ENCODE results near the gene FAM151B. TPM values are rescaled to one million over a fixed set of nuclear protein-coding genes. Genes with fewer than 3 reads are reported as not detected.
"Not testable (repeated sequence)": the region's sequence is repeated elsewhere in the genome, so short reads cannot be mapped to it uniquely, and the experiment has no call there.

FAM151B gene
- total RNA-seq, 3 donors from 2014 or later (not counting 1 experiment from before 2014, with no cell fraction given): 0.21 to 0.45 (median 0.43) TPM

- intact Hi-C loops (cut with micrococcal nuclease): no loop called here
- H3K36me3 ChIP-seq (ENCODE audit: control insufficient read depth, insufficient read depth, low read length): no peaks in the 10 kb centered on the region
- H3K9me3 ChIP-seq (ENCODE audit: control insufficient read depth, insufficient read depth, low read length): no peaks in the 10 kb centered on the region
- H3K4me3 ChIP-seq (ENCODE audit: low read length): no peak overlapping the region
- no peak overlapping the region for H3K27ac ChIP-seq (ENCODE audit: low read length)
- DNase-seq (no peak), ATAC-seq (no peak)
- Mint-ChIP-seq H3K27ac (no peak overlapping the region), H3K9me3 (no peaks in the 10 kb centered on the region), H3K4me3 (no peak overlapping the region), H3K36me3 (no peaks in the 10 kb centered on the region), H3K27me3 (ENCODE audit: low read depth in 2 of 2) (peaks cover 19 to 22% of the 10 kb centered on the region in 2 donors), H3K4me1 (no peaks in the 10 kb centered on the region)
- no peaks in the 10 kb centered on the region for H3K4me1 ChIP-seq (ENCODE audit: control insufficient read depth, insufficient read depth, low read length)
- 84% methylated on average over 5 of the region's 5 CpGs for WGBS (ENCODE audit: insufficient coverage)
- peaks cover 5% of the 10 kb centered on the region for H3K27me3 ChIP-seq (ENCODE audit: control insufficient read depth, insufficient read depth, low read length)
- TF ChIP-seq CTCF (IDR thresholded peaks at IDR 0.05): no peak
These were observed 88.5 kb downstream of the FAM151B start for GRCh38 chr5:80576383-80576782.

- H3K27me3 Mint-ChIP-seq (ENCODE audit: low read depth in 2 of 2): peaks cover 19% of the 10 kb centered on the region in 2 donors
- no peak overlapping the region for H3K27ac Mint-ChIP-seq
- Histone ChIP-seq H3K27ac (ENCODE audit: low read length) (no peak overlapping the region), H3K27me3 (ENCODE audit: control insufficient read depth, insufficient read depth, low read length) (peaks cover 2% of the 10 kb centered on the region), H3K36me3 (ENCODE audit: control insufficient read depth, insufficient read depth, low read length) (no peaks in the 10 kb centered on the region), H3K4me3 (ENCODE audit: low read length) (no peak overlapping the region), H3K4me1 (ENCODE audit: control insufficient read depth, insufficient read depth, low read length) (no peaks in the 10 kb centered on the region), H3K9me3 (ENCODE audit: control insufficient read depth, insufficient read depth, low read length) (no peaks in the 10 kb centered on the region)
- no peak for TF ChIP-seq CTCF (IDR thresholded peaks at IDR 0.05)
- ATAC-seq: no peak
- H3K4me1 Mint-ChIP-seq: no peaks in the 10 kb centered on the region
- no peaks in the 10 kb centered on the region for H3K36me3 Mint-ChIP-seq
- intact Hi-C loops (cut with micrococcal nuclease): no loop called here
- 63% methylated on average over 5 of the region's 5 CpGs for WGBS (ENCODE audit: insufficient coverage)
- no peaks in the 10 kb centered on the region for H3K9me3 Mint-ChIP-seq
- DNase-seq: no peak
- no peak overlapping the region for H3K4me3 Mint-ChIP-seq
These were observed 89.8 kb downstream of the FAM151B start for GRCh38 chr5:80577707-80578106.

GRCh38 chr5:80579050-80579449 is 91.2 kb downstream of the FAM151B start:
- Mint-ChIP-seq H3K4me1 (no peaks in the 10 kb centered on the region), H3K36me3 (no peaks in the 10 kb centered on the region), H3K27me3 (ENCODE audit: low read depth in 2 of 2) (peaks cover 13 to 19% of the 10 kb centered on the region in 2 donors), H3K9me3 (no peaks in the 10 kb centered on the region), H3K4me3 (no peak overlapping the region), H3K27ac (no peak overlapping the region)
- ATAC-seq (no peak), DNase-seq (no peak)
- WGBS (ENCODE audit: insufficient coverage): 89% methylated on average over 2 of the region's 2 CpGs
- Histone ChIP-seq H3K4me3 (ENCODE audit: low read length) (no peak overlapping the region), H3K9me3 (ENCODE audit: control insufficient read depth, insufficient read depth, low read length) (no peaks in the 10 kb centered on the region), H3K4me1 (ENCODE audit: control insufficient read depth, insufficient read depth, low read length) (no peaks in the 10 kb centered on the region), H3K27ac (ENCODE audit: low read length) (no peak overlapping the region), H3K27me3 (ENCODE audit: control insufficient read depth, insufficient read depth, low read length) (peaks cover 2% of the 10 kb centered on the region), H3K36me3 (ENCODE audit: control insufficient read depth, insufficient read depth, low read length) (no peaks in the 10 kb centered on the region)
- TF ChIP-seq CTCF (IDR thresholded peaks at IDR 0.05): no peak
- intact Hi-C loops (cut with micrococcal nuclease): no loop called here

GRCh38 chr5:80580291-80580690 is 92.4 kb downstream of the FAM151B start:
- H3K9me3 ChIP-seq (ENCODE audit: control insufficient read depth, insufficient read depth, low read length): not testable (repeated sequence)

More at GRCh38 chr5:80580291-80580690, 92.4 kb downstream of the FAM151B start:
- H3K4me3 Mint-ChIP-seq; H3K27ac Mint-ChIP-seq; intact Hi-C loops (cut with micrococcal nuclease); ATAC-seq; H3K27me3 ChIP-seq (ENCODE audit: control insufficient read depth, insufficient read depth, low read length); H3K36me3 ChIP-seq (ENCODE audit: control insufficient read depth, insufficient read depth, low read length); DNase-seq; H3K27ac ChIP-seq (ENCODE audit: low read length); H3K36me3 Mint-ChIP-seq; H3K9me3 Mint-ChIP-seq; H3K4me1 ChIP-seq (ENCODE audit: control insufficient read depth, insufficient read depth, low read length); H3K4me1 Mint-ChIP-seq; H3K4me3 ChIP-seq (ENCODE audit: low read length): not testable (repeated sequence)
- peaks cover 10 to 13% of the 10 kb centered on the region in 2 donors for H3K27me3 Mint-ChIP-seq (ENCODE audit: low read depth in 2 of 2)
- 83% methylated on average over 1 of the region's 3 CpGs for WGBS (ENCODE audit: insufficient coverage)

All from natural killer cell (primary cell).